Loucy (cell line): Measurements from ENCODE around the gene AK4.

ENCODE experiments used
- H2AFZ ChIP-seq: fragments of 200-600 bp; sonication (generic); 2 replicates; pipeline ENCODE4 v1.6.0; 2016; ENCODE audit warnings: antibody characterized with exemption, mild to moderate bottlenecking, low read length, moderate library complexity
- H3F3A ChIP-seq: fragments of 200-600 bp; 2 replicates; pipeline ENCODE4 v1.6.0; 2016; ENCODE audit warnings: antibody characterized with exemption, low read depth, mild to moderate bottlenecking
- H3K27me3 ChIP-seq: fragments of 200-600 bp; sonication (generic); 2 replicates; pipeline ENCODE4 v1.6.1; 2014; ENCODE audit warnings: low read length, mild to moderate bottlenecking; ENCODE audit not compliant: insufficient read depth, poor library complexity, severe bottlenecking
- H3K36me3 ChIP-seq: fragments of 200-600 bp; sonication (generic); 2 replicates; pipeline ENCODE4 v1.6.1; 2016; ENCODE audit warnings: low read length; ENCODE audit not compliant: insufficient read depth
- H3K4me1 ChIP-seq: fragments of 200-600 bp; sonication (generic); 2 replicates; pipeline ENCODE4 v1.5.1; 2014; ENCODE audit warnings: low read length, mild to moderate bottlenecking; ENCODE audit not compliant: insufficient read depth, poor library complexity, severe bottlenecking
- H3K4me2 ChIP-seq: fragments of 200-600 bp; sonication (generic); 2 replicates; pipeline ENCODE4 v1.6.0; 2014; ENCODE audit warnings: antibody characterized with exemption, low read length, low read depth, mild to moderate bottlenecking; ENCODE audit not compliant: poor library complexity, severe bottlenecking
- H3K4me3 ChIP-seq: fragments of 200-600 bp; sonication (generic); 2 replicates; pipeline ENCODE4 v1.5.1; 2014; ENCODE audit warnings: low read length, mild to moderate bottlenecking, mixed read lengths; ENCODE audit not compliant: poor library complexity, severe bottlenecking
- H3K79me2 ChIP-seq: fragments of 200-600 bp; sonication (generic); 2 replicates; pipeline ENCODE4 v1.6.1; 2014; ENCODE audit warnings: low read length; ENCODE audit not compliant: insufficient read depth
- H3K9ac ChIP-seq: fragments of 200-600 bp; sonication (generic); 2 replicates; pipeline ENCODE4 v1.6.0; 2014; ENCODE audit warnings: mild to moderate bottlenecking, low read depth, low read length, moderate library complexity; ENCODE audit not compliant: poor library complexity, severe bottlenecking
- H3K9me2 ChIP-seq: fragments of 200-600 bp; sonication (generic); replicated peaks from 2 replicates; pipeline ENCODE4 v1.6.1; 2016; ENCODE audit warnings: low read depth, low read length, mixed read lengths
- H3K9me3 ChIP-seq: fragments of 200-600 bp; sonication (generic); 2 replicates; pipeline ENCODE4 v1.6.1; 2014; ENCODE audit warnings: mild to moderate bottlenecking, antibody characterized with exemption, low read length, low read depth; ENCODE audit not compliant: insufficient read depth
- H4K20me1 ChIP-seq: fragments of 200-600 bp; sonication (generic); 2 replicates; pipeline ENCODE4 v1.6.0; 2014; ENCODE audit warnings: antibody characterized with exemption, low read length, mild to moderate bottlenecking; ENCODE audit not compliant: insufficient read depth, poor library complexity, severe bottlenecking
- CTCF ChIP-seq: fragments of 200-600 bp; sonication (generic); conservative IDR thresholded peaks from 2 replicates; pipeline ENCODE4 v1.5.1; 2014; ENCODE audit warnings: mild to moderate bottlenecking, antibody characterized with exemption, low read length
- EZH2phosphoT487 ChIP-seq: fragments of 200-600 bp; IDR thresholded peaks from 2 replicates; pipeline ENCODE4 v1.6.1; 2018; ENCODE audit warnings: antibody characterized with exemption, mild to moderate bottlenecking, moderate library complexity, borderline replicate concordance

The AK4 gene

GRCh38 chr1:65254320-65255034, 106.5 kb downstream of the AK4 start:
- H3K79me2 ChIP-seq, result peaks cover 13% of the 10 kb centered on the region
- H3K4me2 ChIP-seq, result peak overlapping the region; percentile 99
- TF ChIP-seq EZH2phosphoT487, result no peak
- TF ChIP-seq CTCF, result 0 out of 2 replicates have a peak, but pooled peaks have one; percentile 22
- peak overlapping the region; percentile 81 for H3K9ac ChIP-seq
- no peaks in the 10 kb centered on the region for H3F3A ChIP-seq
- H3K4me1 ChIP-seq, result peaks cover 29% of the 10 kb centered on the region
- peak overlapping the region; percentile 82 for H3K4me3 ChIP-seq
- no peaks in the 10 kb centered on the region for H3K9me2 ChIP-seq
- no peaks in the 10 kb centered on the region for H3K27me3 ChIP-seq
- H3K9me3 ChIP-seq, result no peaks in the 10 kb centered on the region
- H4K20me1 ChIP-seq, result no peaks in the 10 kb centered on the region
- H3K36me3 ChIP-seq, result no peaks in the 10 kb centered on the region
- peak overlapping the region; percentile 93 for H2AFZ ChIP-seq

DNA sequence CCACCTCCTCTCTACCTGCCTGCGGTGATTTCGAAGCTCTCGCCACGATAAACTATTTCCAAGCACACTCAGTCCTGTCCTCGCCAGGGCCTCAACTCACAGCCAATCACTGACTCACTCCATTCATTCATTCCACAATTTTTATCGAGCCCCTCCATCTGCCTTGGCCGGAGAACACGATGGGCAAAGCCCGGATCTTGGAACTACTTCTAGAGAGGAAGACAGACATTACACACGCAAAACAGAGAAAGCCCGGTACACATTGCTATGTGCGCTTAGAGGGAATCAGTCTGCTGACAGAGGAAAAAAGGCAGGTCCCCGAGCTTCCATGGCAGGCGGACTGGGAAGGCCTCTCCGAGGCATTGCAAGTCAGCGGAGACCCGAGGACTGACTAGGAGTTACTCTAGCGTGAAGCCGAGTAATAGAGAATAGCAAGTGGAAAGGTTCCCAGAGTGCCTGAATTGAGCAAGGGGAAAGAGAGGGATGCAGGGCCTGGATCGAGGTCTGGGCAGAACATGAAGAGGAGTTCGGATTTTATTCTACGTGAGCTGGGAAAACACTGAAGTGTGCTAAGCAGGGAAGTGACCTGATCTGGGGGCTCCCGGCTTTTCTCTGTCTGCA, 107.1 kb downstream of the AK4 start:
- H3K4me1 ChIP-seq, result peaks cover 36% of the 10 kb centered on the region
- no peaks in the 10 kb centered on the region for H3K27me3 ChIP-seq
- H3K79me2 ChIP-seq, result peaks cover 13% of the 10 kb centered on the region
- H3K9ac ChIP-seq, result peak overlapping the region; percentile 81
- no peaks in the 10 kb centered on the region for H4K20me1 ChIP-seq
- TF ChIP-seq CTCF (no peak), EZH2phosphoT487 (no peak)
- H3K9me2 ChIP-seq, result no peaks in the 10 kb centered on the region
- H3K9me3 ChIP-seq, result no peaks in the 10 kb centered on the region
- H3K4me2 ChIP-seq, result peak overlapping the region; percentile 99
- H2AFZ ChIP-seq, result peak overlapping the region; percentile 93
- no peaks in the 10 kb centered on the region for H3K36me3 ChIP-seq
- H3K4me3 ChIP-seq, result peak overlapping the region; percentile 82
- H3F3A ChIP-seq, result no peaks in the 10 kb centered on the region

DNA sequence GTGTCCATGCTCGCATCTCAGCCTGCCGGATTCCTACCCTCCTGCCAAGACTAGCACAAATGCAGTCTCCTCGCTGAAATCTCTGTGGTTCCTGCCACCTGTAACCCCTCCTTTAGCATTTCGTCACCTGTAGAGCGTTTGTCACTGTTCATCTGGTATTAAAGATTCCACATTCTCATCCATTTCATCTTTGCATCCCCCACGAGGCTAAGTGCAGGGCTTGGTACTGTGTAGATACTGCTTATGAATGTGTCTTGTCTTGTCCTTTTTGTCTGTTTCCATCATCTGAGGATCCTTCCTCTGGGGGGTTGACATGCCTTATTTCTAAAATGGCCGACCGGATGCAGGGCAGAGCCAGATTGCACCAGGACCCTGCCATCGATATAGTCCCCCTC, 107.7 kb downstream of the AK4 start:
- Histone ChIP-seq H3F3A (no peaks in the 10 kb centered on the region), H3K79me2 (peaks cover 13% of the 10 kb centered on the region), H3K27me3 (no peaks in the 10 kb centered on the region), H3K9ac (peak overlapping the region; percentile 81), H4K20me1 (no peaks in the 10 kb centered on the region), H3K4me1 (peaks cover 41% of the 10 kb centered on the region), H3K4me3 (peak overlapping the region; percentile 82), H2AFZ (no peak overlapping the region), H3K9me2 (no peaks in the 10 kb centered on the region), H3K9me3 (no peaks in the 10 kb centered on the region), H3K4me2 (peak overlapping the region; percentile 99), H3K36me3 (no peaks in the 10 kb centered on the region)
- no peak for TF ChIP-seq EZH2phosphoT487
- TF ChIP-seq CTCF, result no peak
